Fibroblast of the conjunctiva (primary cell): ENCODE measurements around the gene RNF183.
"Not testable (repeated sequence)": the region's sequence is repeated elsewhere in the genome, so short reads cannot be mapped to it uniquely, and the experiment has no call there.

ENCODE experiments used
- DNase-seq: peaks from one replicate; pipeline ENCODE4 v3.0.0-alpha.2; 2010; ENCODE audit warnings: low read depth

Gene RNF183

GRCh38 chr9:113316030-113316429 lies 12.9 kb upstream of the RNF183 start:
- DNase-seq = no peak

- DNase-seq = no peak
These were observed 12.1 kb upstream of the RNF183 start for GRCh38 chr9:113315231-113315630.

- no peak for DNase-seq
These were observed 10.1 kb upstream of the RNF183 start for GRCh38 chr9:113313261-113313660.

- DNase-seq = no peak
These were observed 8.8 kb upstream of the RNF183 start for GRCh38 chr9:113311961-113312360.

- no peak for DNase-seq
These were observed 7.4 kb upstream of the RNF183 start for GRCh38 chr9:113310538-113310937.

GRCh38 chr9:113309204-113309813 lies 6.1 kb upstream of the RNF183 start:
- DNase-seq = peak; percentile 42

- no peak for DNase-seq
These were observed 4.3 kb upstream of the RNF183 start for GRCh38 chr9:113307396-113307975.

- DNase-seq = no peak
These were observed 3.4 kb upstream of the RNF183 start for GRCh38 chr9:113306566-113306965.

GRCh38 chr9:113301548-113301947 lies 1.6 kb downstream of the RNF183 start:
- DNase-seq = no peak

GRCh38 chr9:113299800-113300292 lies 3.3 kb downstream of the RNF183 start:
- no peak for DNase-seq

GRCh38 chr9:113298924-113299770 lies 4.0 kb downstream of the RNF183 start:
- DNase-seq = no peak

- DNase-seq = no peak
These were observed 4.9 kb downstream of the RNF183 start for GRCh38 chr9:113298311-113298710.

- no peak for DNase-seq
These were observed 6.2 kb downstream of the RNF183 start for GRCh38 chr9:113296796-113297558.

- not testable (repeated sequence) for DNase-seq
These were observed 6.9 kb downstream of the RNF183 start for GRCh38 chr9:113296247-113296646.

GRCh38 chr9:113293285-113293878 lies 9.8 kb downstream of the RNF183 start:
- DNase-seq = peak; percentile 78

GRCh38 chr9:113290052-113290607 lies 13.0 kb downstream of the RNF183 start:
- DNase-seq = no peak

GRCh38 chr9:113289091-113289490 lies 14.1 kb downstream of the RNF183 start:
- DNase-seq = no peak

GRCh38 chr9:113281356-113281755 lies 21.8 kb downstream of the RNF183 start:
- no peak for DNase-seq

- no peak for DNase-seq
These were observed 24.3 kb downstream of the RNF183 start for GRCh38 chr9:113278840-113279239.

- peak; percentile 98 for DNase-seq
These were observed 27.7 kb downstream of the RNF183 start, which contains the start of the genes CDC26 and PRPF4 for GRCh38 chr9:113275157-113276131. CDC26 (minus strand) TSS chr9:113275572; CDS start chr9:113272507, 3,065 bp downstream. PRPF4 (plus strand) TSS chr9:113275658; CDS start chr9:113275744, 86 bp downstream.
